K562 (cell line): ENCODE measurements around the gene CCL16. TPM values are rescaled to one million over a fixed set of nuclear protein-coding genes. Genes with fewer than 3 reads are reported as not detected.

ENCODE experiments used
- ASH1L ChIP-seq: fragments of 450-650 bp; IDR thresholded peaks from 2 replicates; pipeline ENCODE4 v1.6.1; 2018; ENCODE audit warnings: borderline replicate concordance, mild to moderate bottlenecking, low read depth; ENCODE audit not compliant: partially characterized antibody
- CSDE1 ChIP-seq, 2 experiments: fragments of 450-650 bp; IDR thresholded peaks; 2 replicates each; pipeline ENCODE4 v1.6.1; 2016; ENCODE audit warnings: mild to moderate bottlenecking in 1 of 2
- CTBP1 ChIP-seq: fragments of 450-650 bp; IDR thresholded peaks from 2 replicates; pipeline ENCODE4 v1.6.1; 2016; ENCODE audit warnings: borderline replicate concordance
- E2F3 ChIP-seq: fragments of 250-450 bp; sonication (Bioruptor Pico); IDR thresholded peaks from 2 replicates; pipeline ENCODE4 v1.4.0; 2020; ENCODE audit warnings: mild to moderate bottlenecking
- EGR1 ChIP-seq: fragments of 450-650 bp; conservative IDR thresholded peaks from 2 replicates; pipeline ENCODE4 v1.6.1; 2017; ENCODE audit warnings: mild to moderate bottlenecking
- ESRRA ChIP-seq: fragments of 450-650 bp; IDR thresholded peaks from 2 replicates; pipeline ENCODE4 v1.6.1; 2014; ENCODE audit warnings: low read depth, mild to moderate bottlenecking, moderate library complexity, borderline replicate concordance
- HNRNPLL ChIP-seq: fragments of 200-400 bp; formaldehyde crosslinking; IDR thresholded peaks from 2 replicates; pipeline ENCODE4 v1.6.1; 2017; ENCODE audit warnings: low read length, low read depth, mild to moderate bottlenecking; ENCODE audit not compliant: poor library complexity, severe bottlenecking
- KDM5B ChIP-seq: fragments of 200-600 bp; sonication (generic); IDR thresholded peaks from 2 replicates; pipeline ENCODE4 v1.6.1; 2012; ENCODE audit warnings: low read depth, mild to moderate bottlenecking, moderate library complexity, low read length, control low read depth, inconsistent platforms; ENCODE audit not compliant: insufficient replicate concordance
- MXI1 ChIP-seq: IDR thresholded peaks from 2 replicates; pipeline ENCODE4 v1.6.1; 2011; ENCODE audit warnings: low read depth, mild to moderate bottlenecking, improper control_type of control experiment, low read length
- NFRKB ChIP-seq: fragments of 450-650 bp; IDR thresholded peaks from 2 replicates; pipeline ENCODE4 v1.6.1; 2016; ENCODE audit warnings: low read depth
- NRF1 ChIP-seq, 2 experiments: fragments of 450-650 bp; IDR thresholded peaks in 1 of 2; conservative IDR thresholded peaks in 1 of 2; 2 replicates each; pipeline ENCODE4 v1.6.1; 2014; ENCODE audit warnings: mild to moderate bottlenecking in 2 of 2
- PHF21A ChIP-seq: fragments of 450-650 bp; IDR thresholded peaks from 2 replicates; pipeline ENCODE4 v1.6.1; 2017; ENCODE audit warnings: low read depth, borderline replicate concordance
- POLR2AphosphoS5 ChIP-seq: IDR thresholded peaks from 2 replicates; pipeline ENCODE4 v1.6.1; 2011; ENCODE audit warnings: mild to moderate bottlenecking, low read depth, low read length, moderate library complexity; ENCODE audit not compliant: control insufficient read depth, insufficient read depth
- POLR2B ChIP-seq: fragments of 450-650 bp; IDR thresholded peaks from 2 replicates; pipeline ENCODE4 v1.6.1; 2018; ENCODE audit warnings: low read depth; ENCODE audit not compliant: partially characterized antibody
- RB1 ChIP-seq: fragments of 450-650 bp; IDR thresholded peaks from 2 replicates; pipeline ENCODE4 v1.6.1; 2017; ENCODE audit warnings: low read depth, mild to moderate bottlenecking
- RBFOX2 ChIP-seq: fragments of 200-400 bp; formaldehyde crosslinking; IDR thresholded peaks from 2 replicates; pipeline ENCODE4 v1.6.1; 2017; ENCODE audit warnings: low read depth, mild to moderate bottlenecking, low read length, moderate library complexity
- RERE ChIP-seq: sonication (generic); formaldehyde crosslinking; IDR thresholded peaks from 2 replicates; pipeline ENCODE4 v1.8.0; 2023; ENCODE audit warnings: missing genetic modification reagents, mild to moderate bottlenecking, borderline replicate concordance
- SP1 ChIP-seq: sonication (generic); formaldehyde crosslinking; IDR thresholded peaks from 2 replicates; pipeline ENCODE4 v1.8.1; 2022; ENCODE audit warnings: mild to moderate bottlenecking, missing genetic modification reagents
- THAP12 ChIP-seq: fragments of 250-450 bp; sonication (Bioruptor Pico); IDR thresholded peaks from 2 replicates; pipeline ENCODE4 v1.9.0; 2021; ENCODE audit warnings: mild to moderate bottlenecking, inconsistent platforms
- ZEB2 ChIP-seq: fragments of 450-650 bp; IDR thresholded peaks from 2 replicates; pipeline ENCODE4 v1.6.1; 2016
- ZNF224 ChIP-seq: sonication (generic); formaldehyde crosslinking; IDR thresholded peaks from 2 replicates; pipeline ENCODE4 v1.8.0; 2022; ENCODE audit warnings: mild to moderate bottlenecking, missing genetic modification reagents
- polyA plus RNA-seq, 8 experiments: library from polyadenylated mRNA; depleted of rRNA in 4 of 8; stranded (reverse) in 5 of 8; unstranded in 3 of 8; fragments of >200 nt; fragmentation: Nextera tagmentation in 2 of 8; fragmentation: Illumina TruSeq in 1 of 8; extraction: Ambion mirVana in 2 of 8; extraction: Trizol in 1 of 8; gene quantifications; 2 replicates each; pipeline versions ENCODE4 v1.2.1 to v1.2.3, GENCODE V29; 2011 to 2014; ENCODE audit warnings: inconsistent platforms in 1 of 8, missing spikeins in 1 of 8
- total RNA-seq, 7 experiments: library from RNA; depleted of rRNA in 6 of 7; stranded (reverse); fragments of >200 nt in 6 of 7; fragmentation: Illumina TruSeq in 2 of 7; extraction: Trizol in 2 of 7; gene quantifications; 2 replicates each; pipeline versions ENCODE4 v1.2.1 to v1.2.3, GENCODE V29; 2011 to 2021; ENCODE audit warnings: low replicate concordance in 1 of 7

CCL16 gene
- total and polyA plus RNA-seq, 9 of the 15 experiments (the other 6 are each of a cell fraction or from before 2014, with no cell fraction given) = not detected

DNA sequence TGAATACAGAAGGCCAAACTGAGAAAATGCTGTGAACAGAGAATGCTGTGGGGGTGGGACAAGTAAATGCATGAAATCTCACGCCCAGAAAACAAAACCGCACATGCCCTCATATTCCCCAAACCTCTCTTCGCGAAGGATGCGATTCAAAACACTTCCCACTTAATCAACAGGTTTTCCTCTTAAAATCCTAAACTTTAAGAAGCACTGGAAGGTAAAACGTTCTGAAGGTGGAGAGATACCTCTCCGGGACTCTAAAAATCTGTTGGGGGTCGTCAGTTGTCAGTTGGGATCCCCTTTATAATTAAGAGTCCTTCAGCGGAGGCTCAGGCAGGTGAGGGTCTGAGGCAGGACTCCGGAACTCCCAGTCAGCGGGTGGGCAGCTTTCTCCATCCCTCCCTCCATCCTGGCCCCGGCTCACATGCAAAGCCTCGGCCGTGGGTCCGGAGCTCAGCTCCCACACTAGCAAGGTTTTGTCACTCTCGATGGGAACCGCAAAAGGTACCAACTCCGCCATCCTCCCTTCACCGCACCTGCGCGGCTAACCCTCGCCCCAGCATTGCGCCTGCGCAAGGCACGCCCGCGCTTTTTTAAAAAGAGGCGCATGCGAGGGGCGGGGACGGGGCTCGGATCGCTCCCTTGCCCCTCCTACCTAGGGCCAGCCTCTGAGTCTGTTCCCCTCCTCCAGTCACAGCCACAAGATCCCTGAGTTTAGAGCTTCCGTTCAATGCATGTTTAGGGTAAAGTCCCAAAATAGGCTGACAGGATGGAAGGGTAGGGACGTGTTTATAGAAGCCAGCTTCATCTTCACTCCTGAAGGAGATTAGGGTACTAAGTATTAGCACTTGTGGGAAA is 50.9 kb downstream of the CCL16 start, which contains the start of gene RDM1 (continued):
- TF ChIP-seq RB1 (peak; percentile 75; the same call in 1 of the 2 replicates), KDM5B (peak; percentile 42), CSDE1 (IDR thresholded peaks at IDR 0.05) (no peak), MXI1 (0 out of 2 replicates have a peak, but pooled peaks have one; percentile 17), EGR1 (peak; percentile 85), ZNF224 (CRISPR knock-in tag) (no peak), ESRRA (peak; percentile 52; the same call in 1 of the 2 replicates), RERE (no peak), HNRNPLL (peak; percentile 59), ASH1L (no peak), PHF21A (no peak), RBFOX2 (peak; percentile 76), POLR2AphosphoS5 (peak; percentile 62), CTBP1 (peak; percentile 83), THAP12 (peak; percentile 49; the same call in 1 of the 2 replicates), POLR2B (peak; percentile 84), ZEB2 (peak; percentile 58; the same call in 1 of the 2 replicates), NRF1 (conservative IDR thresholded peaks at IDR 0.05 in 1 of 2, IDR thresholded peaks at IDR 0.05 in 1 of 2) (peak; percentile 98 to 99), SP1 (CRISPR knock-in tag) (0 out of 2 replicates have a peak, but pooled peaks have one; percentile 13), NFRKB (no peak), E2F3 (peak; percentile 86)
